ENCODE measurements around the gene DLEC1. TPM values are rescaled to one million over a fixed set of nuclear protein-coding genes. Genes with fewer than 3 reads are reported as not detected.

DLEC1 gene
- total RNA-seq, 4 donors from 2014 or later, result 1.5 to 2.8 (median 1.9) TPM; not detected in 1

GRCh38 chr3:38016847-38017444 is 22.1 kb upstream of the DLEC1 start:
- H3K4me3 ChIP-seq, result no peak overlapping the region
- H3K9me3 ChIP-seq, result no peaks in the 10 kb centered on the region
- no peaks in the 10 kb centered on the region for H3K36me3 ChIP-seq
- no peak overlapping the region for H3K27ac ChIP-seq
- no peak for TF ChIP-seq POLR2A (IDR thresholded peaks at IDR 0.05)
- no peak for TF ChIP-seq CTCF (IDR thresholded peaks at IDR 0.05)
- no peak for DNase-seq
- no peaks in the 10 kb centered on the region for H3K27me3 ChIP-seq
- no peaks in the 10 kb centered on the region for H3K4me1 ChIP-seq
- intact Hi-C loops (cut with DNase I; ENCODE audit: low total_unique reads), result no loop called here

GRCh38 chr3:38017445-38018295 is 21.3 kb upstream of the DLEC1 start:
- intact Hi-C loops (cut with DNase I; ENCODE audit: low total_unique reads), result no loop called here
- H3K36me3 ChIP-seq, result no peaks in the 10 kb centered on the region
- DNase-seq, result no peak

DNA sequence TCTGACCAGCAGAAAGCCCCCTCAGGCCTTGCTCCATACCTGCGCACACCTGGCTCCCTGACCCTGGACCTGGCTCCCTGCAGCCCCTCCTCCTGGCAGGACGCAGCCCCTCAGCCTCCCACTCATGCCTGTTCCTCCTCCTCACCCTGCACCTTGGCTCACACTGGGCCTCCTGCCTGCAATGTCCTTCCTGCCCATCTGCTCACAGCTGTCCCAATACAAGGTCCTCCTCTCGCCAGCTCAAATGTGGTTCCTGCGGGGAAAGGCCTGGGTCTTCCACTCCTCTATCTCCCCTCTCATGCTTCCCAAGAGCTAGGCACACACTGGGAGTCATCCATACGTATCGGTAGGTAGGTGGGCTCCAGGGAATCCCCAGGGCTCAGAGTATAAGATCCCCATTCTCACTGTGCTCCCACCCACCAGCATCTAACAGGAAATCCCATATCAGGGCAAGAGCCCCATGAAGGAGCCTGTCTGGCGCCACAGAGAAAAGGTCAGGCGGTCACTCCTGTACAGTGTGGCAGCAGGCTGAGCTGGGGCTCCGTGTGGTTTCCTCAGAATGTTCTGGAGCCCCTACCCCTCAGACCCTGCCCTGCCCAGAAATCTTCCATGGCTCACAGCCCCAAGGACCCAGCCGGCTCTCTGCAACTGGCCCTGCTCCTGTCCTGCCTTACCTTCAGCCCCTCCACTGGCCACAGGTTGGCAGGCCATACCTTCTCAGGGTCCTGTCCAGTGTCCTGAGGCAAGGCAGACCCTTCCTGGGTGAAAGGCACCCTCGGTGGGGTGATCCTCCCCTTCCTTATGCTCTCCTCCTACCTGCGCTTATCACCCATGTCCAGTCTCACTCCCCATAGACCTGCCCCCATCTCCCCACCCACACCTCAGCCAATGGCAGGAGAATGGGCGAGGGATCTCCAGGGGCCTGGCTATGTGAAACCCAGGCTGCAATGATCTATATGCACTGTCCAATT is 20.4 kb upstream of the DLEC1 start:
- intact Hi-C loops (cut with DNase I; ENCODE audit: low total_unique reads), result no loop called here
- Histone ChIP-seq H3K27ac (no peak overlapping the region), H3K27me3 (no peaks in the 10 kb centered on the region), H3K4me3 (no peak overlapping the region), H3K9me3 (no peaks in the 10 kb centered on the region), H3K36me3 (no peaks in the 10 kb centered on the region), H3K4me1 (no peaks in the 10 kb centered on the region)
- no peak for DNase-seq
- no peak for TF ChIP-seq POLR2A (IDR thresholded peaks at IDR 0.05)
- TF ChIP-seq CTCF (IDR thresholded peaks at IDR 0.05), result no peak

More at GRCh38 chr3:38017445-38018295, 21.3 kb upstream of the DLEC1 start:
- Histone ChIP-seq H3K27me3 (no peaks in the 10 kb centered on the region), H3K9me3 (no peaks in the 10 kb centered on the region), H3K4me3 (no peak overlapping the region), H3K4me1 (no peaks in the 10 kb centered on the region), H3K27ac (no peak overlapping the region)
- TF ChIP-seq CTCF (IDR thresholded peaks at IDR 0.05), result no peak
- TF ChIP-seq POLR2A (IDR thresholded peaks at IDR 0.05), result no peak

GRCh38 chr3:38019658-38020341 is 19.2 kb upstream of the DLEC1 start:
- DNase-seq, result no peak
- Histone ChIP-seq H3K4me3 (no peak overlapping the region), H3K27me3 (no peaks in the 10 kb centered on the region), H3K4me1 (no peaks in the 10 kb centered on the region), H3K27ac (no peak overlapping the region), H3K36me3 (no peaks in the 10 kb centered on the region), H3K9me3 (no peaks in the 10 kb centered on the region)
- no peak for TF ChIP-seq POLR2A (IDR thresholded peaks at IDR 0.05)
- TF ChIP-seq CTCF (IDR thresholded peaks at IDR 0.05), result no peak
- intact Hi-C loops (cut with DNase I; ENCODE audit: low total_unique reads), result no loop called here
